NOMO-1 (cell line): ENCODE data around the gene ZMYND8.
"Not testable (repeated sequence)": the region's sequence is repeated elsewhere in the genome, so short reads cannot be mapped to it uniquely, and the experiment has no call there.

Experiments used
- DNase-seq, 2 experiments: peaks; one replicate each; lab custom pipeline; 2025; ENCODE audit not compliant: unreplicated experiment in 2 of 2; lab: John Stamatoyannopoulos, UW

The ZMYND8 gene

DNA sequence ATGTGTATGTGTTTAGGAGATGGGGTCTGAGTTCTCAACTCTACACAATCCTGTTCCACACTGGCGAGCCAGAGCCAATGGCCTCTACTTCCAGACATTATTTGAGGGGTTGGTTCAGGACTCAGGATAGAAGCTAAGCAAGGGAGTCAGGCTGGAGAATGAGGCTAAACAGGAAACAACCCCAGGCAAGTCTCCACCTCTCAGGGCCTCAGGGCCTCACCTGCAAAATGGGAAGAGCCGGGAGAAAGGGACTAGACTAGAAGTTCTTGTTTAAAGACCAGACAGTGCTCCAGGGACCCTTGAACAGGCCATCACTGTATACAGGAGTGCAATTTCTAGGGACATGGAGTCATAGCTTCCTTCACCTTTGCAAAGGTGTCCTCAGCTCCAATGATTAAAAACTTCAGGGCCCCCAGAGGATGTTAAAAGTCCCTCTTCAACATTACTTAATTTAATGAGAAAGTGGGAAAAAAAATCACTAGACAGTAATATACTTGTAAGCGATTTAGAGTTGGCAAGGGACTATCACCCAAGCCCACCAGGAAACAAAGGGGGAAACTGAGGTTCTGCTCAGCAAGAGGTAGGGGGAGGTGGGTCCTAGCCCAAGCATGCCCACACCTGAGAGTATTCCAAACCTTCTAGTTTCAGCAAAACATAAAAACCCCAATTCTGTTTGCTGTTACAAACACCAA is 41.7 kb downstream of the ZMYND8 start:
- no peak for DNase-seq

DNA sequence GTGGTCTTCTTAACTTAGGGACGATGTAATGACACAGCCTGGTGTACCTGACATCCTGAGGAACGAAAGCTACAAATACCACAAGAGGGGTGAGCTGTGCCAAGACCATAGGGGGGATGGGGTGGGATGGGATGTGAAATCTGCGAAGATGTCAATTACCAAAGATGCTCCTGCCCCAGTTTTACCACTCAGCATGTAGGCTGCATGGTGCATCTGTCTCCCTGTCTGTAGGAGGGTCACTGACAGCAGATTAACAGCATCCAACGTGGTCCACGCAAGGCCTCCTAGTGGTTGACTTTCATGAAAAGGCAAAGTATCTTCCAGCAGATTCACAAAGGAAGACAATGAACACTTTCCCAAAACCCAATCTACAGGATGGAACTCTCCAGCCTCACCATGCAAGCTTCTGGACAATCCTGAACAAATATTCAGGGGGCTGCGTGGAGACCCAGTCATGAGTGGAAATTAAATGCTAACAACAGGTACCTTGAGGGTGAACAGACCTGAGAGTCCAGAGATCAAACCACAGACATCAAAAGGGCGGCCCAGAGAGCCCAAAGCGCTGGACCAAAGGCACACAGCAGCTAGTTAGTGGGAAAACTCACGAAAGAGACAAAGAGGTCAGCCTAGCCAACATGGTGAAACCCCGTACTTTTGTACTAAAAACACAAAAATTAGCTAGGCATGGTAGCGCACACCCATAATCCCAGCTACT is 44.4 kb downstream of the ZMYND8 start:
- DNase-seq: no peak

DNA sequence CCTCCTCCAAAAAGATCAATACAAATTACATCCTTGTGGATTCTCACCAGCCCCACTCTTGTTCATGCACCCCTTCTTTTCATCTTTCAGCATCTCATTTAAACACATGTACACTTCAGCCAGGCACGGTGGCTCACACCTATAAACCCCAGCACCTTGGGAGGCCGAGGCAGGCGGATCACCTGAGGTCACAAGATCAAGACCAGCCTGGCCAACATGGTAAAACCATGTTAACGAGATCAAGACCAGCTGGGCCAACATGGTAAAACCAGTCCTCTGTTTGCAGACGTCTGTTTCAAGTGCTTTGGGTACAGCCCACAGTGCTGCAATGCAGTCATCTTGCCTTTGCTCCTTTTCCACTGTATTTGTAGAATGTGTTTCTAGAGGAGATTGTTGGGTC is 45.3 kb downstream of the ZMYND8 start:
- no peak for DNase-seq

DNA sequence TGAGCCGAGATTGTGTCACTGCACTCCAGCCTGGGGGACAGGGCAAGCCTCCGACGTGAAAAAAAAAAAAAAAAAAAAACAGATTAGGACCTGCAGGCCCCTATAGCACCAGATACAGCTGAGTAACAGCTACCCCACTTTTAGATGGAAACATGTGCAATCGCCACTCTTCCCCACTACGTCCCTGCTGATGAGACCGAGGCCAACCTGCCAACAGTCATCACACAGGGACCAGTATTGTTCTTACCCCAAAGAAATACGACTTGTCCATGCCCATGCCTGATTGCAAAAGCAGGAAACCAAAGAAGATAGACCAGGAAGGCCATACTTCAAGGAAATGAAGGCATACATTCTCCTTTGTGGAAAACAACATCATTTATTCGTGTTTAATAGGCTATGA is 45.8 kb downstream of the ZMYND8 start:
- DNase-seq: no peak

DNA sequence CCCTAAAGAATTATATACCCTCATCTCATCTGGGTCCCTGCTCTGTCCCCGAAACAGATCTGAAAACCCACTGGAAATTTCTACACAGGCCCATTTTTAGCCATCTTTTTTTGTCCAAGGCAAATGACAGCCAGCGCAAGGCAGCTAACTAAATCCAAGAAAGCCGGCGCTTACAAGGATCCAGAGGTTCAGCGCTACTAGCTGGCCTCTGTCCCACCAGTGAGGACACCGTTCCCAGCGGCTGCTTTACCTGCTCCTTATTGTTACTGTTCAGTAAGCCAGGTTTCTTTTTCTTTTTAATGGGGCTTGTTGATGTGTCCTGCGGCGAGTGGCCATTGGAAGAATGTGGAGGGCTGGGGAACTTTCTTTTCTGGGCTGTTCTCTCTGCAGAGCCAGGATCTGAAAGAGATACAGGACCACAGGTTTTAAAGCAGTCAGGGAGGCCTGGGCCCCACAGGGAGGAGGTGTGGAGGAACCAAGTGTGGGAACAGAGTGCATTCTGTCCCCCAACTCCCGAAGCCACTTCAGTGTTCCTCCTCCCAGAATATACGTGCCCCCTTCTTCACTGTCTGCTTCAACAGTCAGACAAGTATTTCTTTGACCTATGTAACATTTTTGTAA is 46.6 kb downstream of the ZMYND8 start:
- DNase-seq: no peak

DNA sequence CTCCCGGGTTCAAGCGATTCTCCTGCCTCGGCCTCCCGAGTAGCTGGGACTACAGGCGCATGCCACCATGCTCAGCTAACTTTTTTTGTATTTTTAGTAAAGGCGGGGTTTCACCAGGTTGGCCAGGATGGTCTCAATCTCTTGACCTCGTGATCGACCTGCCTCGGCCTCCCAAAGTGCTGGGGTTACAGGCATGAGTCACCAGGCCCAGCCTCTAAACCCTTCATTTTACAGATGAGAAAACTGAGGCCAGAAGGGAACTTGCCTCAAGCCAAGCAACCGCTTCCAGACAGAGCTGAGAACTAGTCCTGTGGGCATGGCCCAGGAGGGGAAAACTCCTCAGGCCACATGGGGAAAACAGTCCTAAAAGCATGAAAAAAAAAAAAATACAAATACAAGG is 47.1 kb downstream of the ZMYND8 start:
- no peak for DNase-seq

DNA sequence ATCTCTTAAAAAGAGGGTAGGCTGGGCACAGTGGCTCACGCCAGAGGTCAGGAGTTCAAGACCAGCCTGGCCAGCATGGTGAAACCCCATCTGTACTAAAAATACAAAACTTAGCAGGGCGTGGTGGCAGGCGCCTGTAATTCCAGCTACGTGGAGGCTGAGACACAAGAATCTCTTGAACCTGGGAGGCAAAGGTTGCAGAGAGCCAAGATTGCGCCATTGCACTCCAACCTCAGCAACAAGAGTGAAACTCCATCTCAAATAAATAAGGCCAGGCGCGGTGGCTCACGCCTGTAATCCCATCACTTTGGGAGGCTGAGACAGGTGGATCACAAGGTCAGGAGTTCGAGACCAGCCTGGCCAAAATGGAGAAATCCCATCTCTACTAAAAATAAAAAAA is 48.9 kb downstream of the ZMYND8 start:
- DNase-seq: not testable (repeated sequence)

DNA sequence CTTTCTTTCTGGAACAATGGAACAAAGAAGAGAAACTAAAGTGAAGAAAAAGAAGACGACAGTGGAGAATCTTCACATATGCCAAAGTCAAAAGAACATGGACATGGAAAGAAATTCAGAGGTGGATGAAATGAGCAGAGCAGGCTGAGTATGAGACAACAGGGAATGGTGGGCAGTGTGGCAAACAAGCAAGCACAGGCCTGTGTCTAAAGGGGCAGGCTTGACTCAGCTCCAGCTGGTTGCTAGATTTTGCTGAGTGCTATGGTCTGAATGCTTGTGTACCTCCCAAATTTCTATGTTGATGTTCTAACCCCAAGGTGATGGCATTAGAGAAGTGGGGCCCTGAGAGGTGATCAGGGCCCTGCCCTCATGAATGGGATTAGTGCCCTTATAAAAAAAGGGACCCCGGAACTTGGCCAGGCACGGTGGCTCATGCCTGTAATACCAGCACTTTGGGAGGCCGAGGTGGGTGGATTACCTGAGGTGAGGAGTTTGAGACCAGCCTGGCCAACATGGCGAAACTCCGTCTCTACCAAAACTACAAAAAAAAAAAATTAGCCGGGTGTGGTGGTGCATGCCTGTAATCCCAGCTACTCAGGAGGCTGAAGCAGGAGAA is 49.6 kb downstream of the ZMYND8 start:
- DNase-seq: no peak

DNA sequence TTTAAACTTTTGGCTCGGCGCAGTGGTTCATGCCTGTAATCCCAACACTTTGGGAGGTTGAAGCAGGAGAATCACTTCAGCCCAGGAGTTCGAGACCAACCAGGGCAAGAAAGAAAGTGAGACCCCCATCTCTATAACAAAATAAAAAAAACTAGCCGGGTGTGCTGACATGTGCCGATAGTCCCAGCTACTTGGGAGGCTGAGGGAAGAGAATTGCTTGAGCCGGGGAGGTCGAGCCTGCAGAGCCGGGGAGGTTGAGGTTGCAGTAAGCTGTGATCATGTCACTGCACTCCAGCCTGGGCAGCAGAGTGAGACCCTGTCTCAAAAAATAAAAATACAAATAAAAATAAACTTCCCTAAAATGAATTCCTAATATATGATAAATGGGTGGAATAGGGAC is 50.4 kb downstream of the ZMYND8 start:
- no peak for DNase-seq

DNA sequence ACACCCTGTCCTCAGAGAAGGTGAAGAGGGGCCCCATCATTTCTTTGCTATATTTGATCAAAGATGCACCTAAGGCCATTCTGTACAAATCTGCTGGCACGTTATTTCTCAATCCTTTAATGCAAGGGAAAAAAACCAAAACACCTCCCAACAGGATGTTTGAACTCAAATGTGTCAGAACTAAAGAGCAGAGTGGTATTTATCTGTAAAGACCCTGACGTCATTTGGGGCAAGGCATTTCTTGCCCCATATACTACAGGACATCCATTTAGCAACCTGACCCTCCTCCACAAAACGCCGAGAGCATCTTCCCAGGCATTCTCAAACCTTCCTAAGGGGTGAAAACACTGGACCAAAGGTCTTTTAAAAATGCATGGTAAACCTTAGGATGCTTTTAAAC is 50.8 kb downstream of the ZMYND8 start:
- DNase-seq: no peak

DNA sequence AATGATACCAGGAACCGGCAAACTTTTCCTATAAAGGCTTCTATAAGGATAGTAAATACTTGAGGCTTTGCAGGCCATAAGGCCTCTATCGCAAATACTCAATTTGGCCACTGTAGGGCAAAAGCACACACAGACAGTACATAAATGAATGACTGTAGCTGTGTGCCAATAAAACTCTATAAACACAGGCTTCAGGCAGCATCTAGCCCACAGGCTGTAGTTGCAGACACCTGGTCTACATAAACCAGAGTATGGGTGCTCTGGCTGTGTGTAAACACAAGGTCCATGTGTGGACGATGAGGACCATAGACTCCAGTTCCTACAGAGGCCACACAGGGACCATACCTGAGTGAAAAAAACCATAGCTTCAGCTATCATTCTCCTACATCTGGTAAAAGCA is 52.2 kb downstream of the ZMYND8 start:
- no peak for DNase-seq

DNA sequence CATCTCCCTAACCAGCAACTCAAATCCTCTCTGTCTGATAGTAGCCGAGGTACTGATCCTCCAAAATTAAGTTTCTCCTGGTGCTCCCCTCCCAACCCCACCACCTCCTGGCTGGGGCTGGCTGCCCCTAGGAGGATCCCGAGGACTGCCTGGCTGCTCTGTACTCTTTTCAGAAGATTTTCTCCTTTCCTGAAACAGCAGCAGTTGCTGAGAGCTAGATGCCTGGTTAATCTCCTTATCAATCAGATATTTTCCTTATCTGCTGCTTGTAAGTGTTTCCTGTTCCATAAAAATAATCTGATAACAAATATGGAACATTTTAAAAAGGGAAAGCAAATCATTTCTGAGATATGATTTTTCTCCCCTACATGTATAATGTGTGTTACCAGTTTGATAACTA is 52.8 kb downstream of the ZMYND8 start:
- no peak for DNase-seq

DNA sequence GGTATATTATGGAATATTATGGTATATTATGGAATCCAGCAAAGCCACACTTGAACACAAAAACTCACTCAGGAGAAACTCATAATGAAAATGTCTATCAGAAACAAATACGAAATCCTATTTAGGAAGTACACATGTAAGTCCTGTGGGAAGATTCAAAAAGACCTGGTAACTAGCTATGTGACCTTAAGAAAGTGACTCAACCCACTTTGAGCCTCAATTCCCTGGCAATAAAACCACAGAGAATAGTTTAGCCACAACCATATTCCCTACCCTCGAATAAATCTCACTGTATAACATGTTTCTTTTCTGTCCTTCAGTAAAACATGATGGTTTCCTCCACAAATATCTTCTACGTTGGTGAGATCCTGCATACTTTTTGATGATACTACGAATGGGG is 56.4 kb downstream of the ZMYND8 start:
- DNase-seq: no peak

DNA sequence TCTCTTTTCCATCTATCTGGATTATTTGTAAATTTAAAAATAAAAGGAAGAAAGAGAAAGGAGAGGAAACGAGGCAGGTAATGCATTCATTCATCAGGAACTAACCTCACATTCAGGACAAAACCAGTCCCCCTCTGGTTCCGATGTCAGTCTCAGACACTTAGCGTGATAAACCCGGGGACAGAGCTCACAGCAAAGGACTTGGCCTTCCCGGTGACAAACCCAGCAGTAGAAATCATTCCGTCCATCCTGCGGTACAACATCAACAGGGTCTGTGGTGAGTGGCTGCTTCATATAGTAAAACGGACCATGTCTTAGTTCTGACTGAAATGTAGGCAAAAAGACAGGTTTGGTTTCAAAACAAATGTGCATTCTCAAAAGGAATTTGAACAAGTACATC is 57.9 kb downstream of the ZMYND8 start:
- DNase-seq: no peak

DNA sequence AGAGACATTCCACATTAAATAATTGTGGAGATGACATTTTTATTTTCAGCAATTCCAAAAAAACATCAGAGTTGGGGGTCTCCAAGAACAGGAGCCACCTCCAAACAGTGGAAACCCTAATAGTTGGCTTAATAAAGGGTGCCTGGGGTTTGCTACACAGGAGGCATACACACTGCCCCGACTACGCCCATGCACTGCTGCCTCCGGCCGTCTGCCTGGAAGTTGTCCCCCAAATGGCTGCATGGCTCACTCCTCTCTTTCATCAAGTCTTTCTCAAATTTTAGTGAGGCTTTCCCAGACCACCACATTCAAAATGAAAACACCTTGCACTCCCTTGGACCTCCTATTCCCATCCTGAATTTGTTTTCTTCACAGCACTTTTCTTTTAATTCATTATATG is 58.8 kb downstream of the ZMYND8 start:
- no peak for DNase-seq

DNA sequence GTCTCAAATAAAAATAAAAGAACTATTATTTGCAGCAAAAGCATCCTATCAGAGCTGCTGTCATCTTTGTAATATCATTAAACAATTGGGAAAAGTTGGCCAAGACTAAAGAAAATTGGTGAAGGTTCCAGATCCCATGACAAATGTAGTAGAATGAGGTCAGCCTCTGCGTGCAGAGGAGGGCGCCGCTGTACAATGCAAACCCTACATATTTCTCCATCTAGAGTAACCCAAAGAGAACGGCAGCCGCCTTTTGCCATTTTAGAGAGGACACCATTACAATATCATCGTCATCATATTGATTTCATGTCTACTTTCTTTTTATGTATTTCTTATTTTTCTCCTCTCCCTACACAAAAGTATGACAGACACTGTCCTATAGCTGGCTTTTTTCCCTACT is 59.5 kb downstream of the ZMYND8 start:
- no peak for DNase-seq

DNA sequence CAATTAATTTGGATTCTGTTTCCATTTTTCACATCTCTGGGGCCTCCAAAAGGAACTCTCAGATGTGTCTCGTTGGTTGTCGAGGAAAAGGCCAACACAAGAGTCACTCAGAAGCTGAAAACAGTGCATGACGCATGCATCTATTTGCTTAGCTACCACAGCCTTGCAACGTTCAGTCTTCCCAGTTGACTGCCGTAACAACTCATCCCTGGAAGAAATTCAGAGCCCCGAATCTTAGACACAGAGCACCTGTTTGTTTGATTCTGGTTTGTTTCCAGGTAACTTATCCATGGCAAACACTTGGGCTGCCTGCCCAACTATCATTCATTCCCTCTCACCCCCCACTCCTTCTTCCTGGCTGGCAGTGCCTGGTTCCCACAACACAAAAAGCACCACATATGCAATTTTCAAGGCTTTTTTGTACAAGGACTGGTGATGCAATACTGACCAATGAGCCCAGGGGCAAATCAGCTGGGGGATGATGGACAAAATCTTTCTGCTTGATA is 60.5 kb downstream of the ZMYND8 start:
- no peak for DNase-seq

DNA sequence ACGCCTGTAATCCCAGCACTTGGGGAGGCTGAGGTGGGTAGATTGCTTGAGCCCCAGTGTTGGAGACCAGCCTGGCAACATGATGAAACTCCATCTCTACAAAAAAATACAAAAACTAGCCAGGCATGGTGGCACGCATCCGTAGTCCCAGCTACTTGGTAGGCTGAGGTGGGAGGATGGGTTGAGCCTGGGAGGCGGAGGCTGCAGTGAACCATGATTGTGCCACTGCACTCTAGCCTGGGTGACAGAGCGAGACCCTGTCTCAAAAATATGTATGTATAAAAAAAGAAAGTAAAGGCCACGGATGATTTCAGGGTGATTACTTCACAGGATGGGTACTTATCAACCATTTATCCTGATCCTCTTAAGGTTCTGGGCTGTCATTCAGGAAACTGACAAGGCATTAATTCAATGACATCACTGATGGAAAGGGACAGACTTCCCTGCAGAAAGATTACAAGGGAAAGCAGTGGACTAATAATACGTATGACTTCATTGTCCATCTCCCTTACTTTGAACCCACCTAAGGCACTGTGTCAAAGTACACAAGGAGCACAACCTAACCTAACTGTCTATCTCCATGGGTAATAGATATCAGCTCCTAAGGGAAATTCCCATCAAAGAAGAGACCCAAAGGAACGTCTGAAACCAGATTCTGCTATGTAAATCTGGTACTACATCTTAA is 61.2 kb downstream of the ZMYND8 start:
- no peak for DNase-seq

DNA sequence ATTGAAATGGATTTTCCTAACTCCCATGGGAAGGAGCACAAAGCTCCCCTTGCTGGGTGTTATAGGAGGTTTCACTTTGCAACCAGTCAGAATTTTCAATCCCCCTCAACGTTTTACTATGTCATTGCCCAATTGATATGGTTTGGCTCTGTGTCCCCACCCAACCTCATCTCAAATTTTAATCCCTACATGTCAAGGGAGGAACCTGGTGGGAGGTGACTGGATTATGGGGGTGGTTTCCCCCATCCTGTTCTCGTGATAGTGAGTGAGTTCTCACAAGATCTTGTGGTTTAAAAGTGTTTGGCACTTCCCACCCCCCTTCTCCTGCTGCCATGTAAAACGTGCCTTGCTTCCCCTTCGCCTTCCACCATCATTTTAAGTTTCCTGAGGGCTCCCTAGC is 62.9 kb downstream of the ZMYND8 start:
- DNase-seq: no peak

DNA sequence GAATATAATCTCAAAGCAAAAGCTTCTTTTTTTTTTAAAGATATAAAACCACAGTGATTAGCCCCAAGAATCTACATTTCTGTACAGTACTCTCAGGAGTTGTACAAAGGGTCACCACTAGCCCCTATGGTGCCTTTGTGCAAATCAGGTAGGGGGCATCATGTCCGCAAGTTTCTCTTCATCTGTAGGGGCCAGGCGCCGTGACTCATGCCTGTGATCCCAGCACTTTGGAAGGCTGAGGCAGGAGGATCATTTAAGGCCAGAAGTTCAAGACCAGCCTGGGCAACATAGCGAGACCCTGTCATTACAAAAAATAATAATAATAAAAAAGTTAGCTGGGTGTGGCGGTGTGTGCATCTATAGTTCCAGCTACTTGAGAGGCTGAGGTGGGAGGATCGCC is 63.9 kb downstream of the ZMYND8 start:
- no peak for DNase-seq
